GM21528 (cell line): ENCODE results near the gene RASAL2.
"Not testable (repeated sequence)": the region's sequence is repeated elsewhere in the genome, so short reads cannot be mapped to it uniquely, and the experiment has no call there.

Experiments
- ATAC-seq: cut with Tn5 transposase; IDR thresholded peaks from one replicate; pipeline ENCODE4 v1.9.1; 2021; ENCODE audit warnings: mild to moderate bottlenecking, moderate library complexity; ENCODE audit not compliant: unreplicated experiment, low FRiP score

Gene RASAL2

GRCh38 chr1:178151831-178152230 lies 57.9 kb downstream of the RASAL2 start:
- no peak for ATAC-seq

- no peak for ATAC-seq
Observed at GRCh38 chr1:178155481-178156255, 61.8 kb downstream of the RASAL2 start.

- no peak for ATAC-seq
Observed at GRCh38 chr1:178160736-178161475, 67.0 kb downstream of the RASAL2 start.

GRCh38 chr1:178161516-178161915 lies 67.6 kb downstream of the RASAL2 start:
- no peak for ATAC-seq

GRCh38 chr1:178165196-178165595 lies 71.3 kb downstream of the RASAL2 start:
- ATAC-seq: no peak

GRCh38 chr1:178166429-178167024 lies 72.6 kb downstream of the RASAL2 start:
- no peak for ATAC-seq

GRCh38 chr1:178168536-178168935 lies 74.6 kb downstream of the RASAL2 start:
- no peak for ATAC-seq

- ATAC-seq: no peak
Observed at GRCh38 chr1:178169649-178170048, 75.7 kb downstream of the RASAL2 start.

- no peak for ATAC-seq
Observed at GRCh38 chr1:178172939-178173338, 79.0 kb downstream of the RASAL2 start.

GRCh38 chr1:178174539-178174938 lies 80.6 kb downstream of the RASAL2 start:
- ATAC-seq: no peak

- no peak for ATAC-seq
Observed at GRCh38 chr1:178180405-178180804, 86.5 kb downstream of the RASAL2 start.

GRCh38 chr1:178183796-178184195 lies 89.9 kb downstream of the RASAL2 start:
- ATAC-seq: no peak

GRCh38 chr1:178188306-178188705 lies 94.4 kb downstream of the RASAL2 start:
- no peak for ATAC-seq

- no peak for ATAC-seq
Observed at GRCh38 chr1:178189814-178190213, 95.9 kb downstream of the RASAL2 start.

GRCh38 chr1:178190881-178191280 lies 97.0 kb downstream of the RASAL2 start:
- ATAC-seq: no peak

GRCh38 chr1:178192686-178193085 lies 98.8 kb downstream of the RASAL2 start:
- no peak for ATAC-seq

- ATAC-seq: no peak
Observed at GRCh38 chr1:178196631-178197030, 102.7 kb downstream of the RASAL2 start.

- not testable (repeated sequence) for ATAC-seq
Observed at GRCh38 chr1:178202095-178202494, 108.2 kb downstream of the RASAL2 start.

GRCh38 chr1:178202546-178202945 lies 108.6 kb downstream of the RASAL2 start:
- not testable (repeated sequence) for ATAC-seq

GRCh38 chr1:178208269-178208856 lies 114.5 kb downstream of the RASAL2 start:
- ATAC-seq: not testable (repeated sequence)

- ATAC-seq: no peak
Observed at GRCh38 chr1:178209935-178210334, 116.0 kb downstream of the RASAL2 start.
